Measurements from ENCODE around the gene FAM3C. TPM values are rescaled to one million over a fixed set of nuclear protein-coding genes. Genes with fewer than 3 reads are reported as not detected.
A peak's percentile ranks its signal among the peaks of the same experiment; 100 is the strongest.

Gene FAM3C, protein sequence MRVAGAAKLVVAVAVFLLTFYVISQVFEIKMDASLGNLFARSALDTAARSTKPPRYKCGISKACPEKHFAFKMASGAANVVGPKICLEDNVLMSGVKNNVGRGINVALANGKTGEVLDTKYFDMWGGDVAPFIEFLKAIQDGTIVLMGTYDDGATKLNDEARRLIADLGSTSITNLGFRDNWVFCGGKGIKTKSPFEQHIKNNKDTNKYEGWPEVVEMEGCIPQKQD
- polyA plus RNA-seq (2013, experiment 1 of 2): 63.2 TPM
- 59.6 TPM for polyA plus RNA-seq (2013, experiment 2 of 2)

GRCh38 chr7:121395961-121396757 lies at the start of gene FAM3C:
TSS of gene FAM3C (minus strand) at chr7:121396308. CDS start at chr7:121382969, 13,339 bp downstream.
- H3K27ac ChIP-seq (ENCODE audit: low read length, poor library complexity, severe bottlenecking): peak within 1 kb of the TSS; percentile 72
- no peaks in the 10 kb centered on the region for H3K4me1 ChIP-seq (ENCODE audit: control insufficient read depth, insufficient read depth, low read depth, low read length)
- H3K4ac ChIP-seq (ENCODE audit: low read depth in 1 of 2, low read length in 2 of 2): peak within 1 kb of the TSS; percentile 81 to 91
- H4K91ac ChIP-seq (ENCODE audit: low read length): peak within 1 kb of the TSS; percentile 83
- H4K8ac ChIP-seq (ENCODE audit: low read length): peak within 1 kb of the TSS; percentile 89
- peak within 1 kb of the TSS; percentile 92 for H3K4me2 ChIP-seq (ENCODE audit: low read length, poor library complexity, severe bottlenecking)
- peak within 1 kb of the TSS; percentile 89 for H2BK120ac ChIP-seq (ENCODE audit: low read depth, low read length)
- H2AK5ac ChIP-seq (ENCODE audit: low read length, severe bottlenecking): no peak within 1 kb of the TSS
- peaks cover 0 to 27% of the 10 kb centered on the region in 2 experiments for H3K36me3 ChIP-seq (ENCODE audit: control insufficient read depth in 1 of 2, insufficient read depth in 2 of 2, low read depth in 1 of 2, low read length in 2 of 2)
- H3K79me1 ChIP-seq (replicated peaks; ENCODE audit: low read length, poor library complexity, severe bottlenecking): no peaks in the 10 kb centered on the region
- H2BK5ac ChIP-seq (ENCODE audit: low read depth, low read length, poor library complexity, severe bottlenecking): peak within 1 kb of the TSS; percentile 91
- peak; percentile 91 for DNase-seq
- WGBS: 1% methylated on average over 57 of the region's 85 CpGs
- peak within 1 kb of the TSS in 1 of 2 experiments; percentile 96 for H3K23ac ChIP-seq (ENCODE audit: low read length in 2 of 2)
- no peak within 1 kb of the TSS for H2BK15ac ChIP-seq (ENCODE audit: low read depth, poor library complexity, severe bottlenecking)
- peak within 1 kb of the TSS; percentile 88 to 92 for H3K18ac ChIP-seq (ENCODE audit: low read depth in 1 of 2, low read length in 2 of 2)
- peak within 1 kb of the TSS; percentile 81 for H2AFZ ChIP-seq (ENCODE audit: low read depth, low read length)
- H3K9ac ChIP-seq (ENCODE audit: low read length): peak within 1 kb of the TSS; percentile 97
- no peaks in the 10 kb centered on the region for H3K27me3 ChIP-seq (ENCODE audit: control insufficient read depth in 1 of 2, insufficient read depth in 1 of 2, low read length in 2 of 2)
- peak within 1 kb of the TSS; percentile 90 to 98 for H3K4me3 ChIP-seq (ENCODE audit: insufficient read depth in 1 of 2, low read depth in 1 of 2, low read length in 2 of 2)
- H2BK12ac ChIP-seq (ENCODE audit: low read length in 2 of 2): peak within 1 kb of the TSS in 1 of 2 experiments; percentile 78
- peak within 1 kb of the TSS in 1 of 2 experiments; percentile 93 for H3K14ac ChIP-seq (ENCODE audit: low read length in 2 of 2)
- peaks cover 6% of the 10 kb centered on the region for H3K9me3 ChIP-seq (ENCODE audit: control insufficient read depth, low read length)

GRCh38 chr7:121442845-121443244 lies 46.7 kb upstream of the FAM3C start:
- no peak for DNase-seq
- H3K4ac ChIP-seq (ENCODE audit: low read depth in 1 of 2, low read length in 2 of 2): no peak overlapping the region
- H3K27me3 ChIP-seq (ENCODE audit: control insufficient read depth in 1 of 2, insufficient read depth in 1 of 2, low read length in 2 of 2): no peaks in the 10 kb centered on the region
- H2AFZ ChIP-seq (ENCODE audit: low read depth, low read length): no peak overlapping the region
- H4K91ac ChIP-seq (ENCODE audit: low read length): no peak overlapping the region
- no peaks in the 10 kb centered on the region for H3K4me1 ChIP-seq (ENCODE audit: control insufficient read depth, insufficient read depth, low read depth, low read length)
- no peak overlapping the region for H2BK5ac ChIP-seq (ENCODE audit: low read depth, low read length, poor library complexity, severe bottlenecking)
- H2BK120ac ChIP-seq (ENCODE audit: low read depth, low read length): no peak overlapping the region
- H3K79me1 ChIP-seq (replicated peaks; ENCODE audit: low read length, poor library complexity, severe bottlenecking): no peaks in the 10 kb centered on the region
- H3K14ac ChIP-seq (ENCODE audit: low read length in 2 of 2): no peak overlapping the region
- H2BK12ac ChIP-seq (ENCODE audit: low read length in 2 of 2): no peak overlapping the region
- no peak overlapping the region for H2AK5ac ChIP-seq (ENCODE audit: low read length, severe bottlenecking)
- no peak overlapping the region for H3K4me3 ChIP-seq (ENCODE audit: insufficient read depth in 1 of 2, low read depth in 1 of 2, low read length in 2 of 2)
- H3K23ac ChIP-seq (ENCODE audit: low read length in 2 of 2): no peak overlapping the region
- H3K4me2 ChIP-seq (ENCODE audit: low read length, poor library complexity, severe bottlenecking): no peak overlapping the region
- H3K27ac ChIP-seq (ENCODE audit: low read length, poor library complexity, severe bottlenecking): no peak overlapping the region
- no peak overlapping the region for H3K9ac ChIP-seq (ENCODE audit: low read length)
- H3K9me3 ChIP-seq (ENCODE audit: control insufficient read depth, low read length): no peaks in the 10 kb centered on the region
- no peak overlapping the region for H4K8ac ChIP-seq (ENCODE audit: low read length)
- no peak overlapping the region for H2BK15ac ChIP-seq (ENCODE audit: low read depth, poor library complexity, severe bottlenecking)
- H3K18ac ChIP-seq (ENCODE audit: low read depth in 1 of 2, low read length in 2 of 2): no peak overlapping the region
- no peaks in the 10 kb centered on the region for H3K36me3 ChIP-seq (ENCODE audit: control insufficient read depth in 1 of 2, insufficient read depth in 2 of 2, low read depth in 1 of 2, low read length in 2 of 2)
- no CpG with 5 or more reads among the region's 2 CpGs for WGBS

GRCh38 chr7:121440857-121441503 lies 44.9 kb upstream of the FAM3C start:
- Histone ChIP-seq H2BK5ac (ENCODE audit: low read depth, low read length, poor library complexity, severe bottlenecking) (no peak overlapping the region), H3K18ac (ENCODE audit: low read depth in 1 of 2, low read length in 2 of 2) (peak overlapping the region; percentile 5 to 64), H3K9me3 (ENCODE audit: control insufficient read depth, low read length) (no peaks in the 10 kb centered on the region), H2AK5ac (ENCODE audit: low read length, severe bottlenecking) (no peak overlapping the region), H3K4me2 (ENCODE audit: low read length, poor library complexity, severe bottlenecking) (no peak overlapping the region), H3K27ac (ENCODE audit: low read length, poor library complexity, severe bottlenecking) (no peak overlapping the region), H4K8ac (ENCODE audit: low read length) (peak overlapping the region; percentile 84), H3K23ac (ENCODE audit: low read length in 2 of 2) (no peak overlapping the region), H3K79me1 (replicated peaks; ENCODE audit: low read length, poor library complexity, severe bottlenecking) (no peaks in the 10 kb centered on the region), H2BK12ac (ENCODE audit: low read length in 2 of 2) (peak overlapping the region in 1 of 2 experiments; percentile 85), H3K4me1 (ENCODE audit: control insufficient read depth, insufficient read depth, low read depth, low read length) (no peaks in the 10 kb centered on the region), H2AFZ (ENCODE audit: low read depth, low read length) (no peak overlapping the region), H4K91ac (ENCODE audit: low read length) (no peak overlapping the region), H3K27me3 (ENCODE audit: control insufficient read depth in 1 of 2, insufficient read depth in 1 of 2, low read length in 2 of 2) (no peaks in the 10 kb centered on the region), H2BK15ac (ENCODE audit: low read depth, poor library complexity, severe bottlenecking) (no peak overlapping the region), H3K36me3 (ENCODE audit: control insufficient read depth in 1 of 2, insufficient read depth in 2 of 2, low read depth in 1 of 2, low read length in 2 of 2) (no peaks in the 10 kb centered on the region), H3K9ac (ENCODE audit: low read length) (no peak overlapping the region), H3K4me3 (ENCODE audit: insufficient read depth in 1 of 2, low read depth in 1 of 2, low read length in 2 of 2) (no peak overlapping the region), H3K4ac (ENCODE audit: low read depth in 1 of 2, low read length in 2 of 2) (no peak overlapping the region), H2BK120ac (ENCODE audit: low read depth, low read length) (no peak overlapping the region), H3K14ac (ENCODE audit: low read length in 2 of 2) (no peak overlapping the region)
- DNase-seq: no peak
- 88% methylated on average over 18 of the region's 18 CpGs for WGBS
